HUES6 (cell line): ENCODE results near the gene SGCD.

Source experiments
- H3K27ac ChIP-seq: 2 replicates; pipeline ENCODE4 v1.7.0; 2013; ENCODE audit warnings: low read depth, mild to moderate bottlenecking, low read length, inconsistent platforms
- H3K27me3 ChIP-seq: 2 replicates; pipeline ENCODE4 v1.6.1; 2013; ENCODE audit warnings: low read length; ENCODE audit not compliant: control insufficient read depth, insufficient read depth
- H3K36me3 ChIP-seq: 2 replicates; pipeline ENCODE4 v1.6.1; 2013; ENCODE audit warnings: low read length; ENCODE audit not compliant: control insufficient read depth, insufficient read depth
- H3K4me1 ChIP-seq: 2 replicates; pipeline ENCODE4 v1.6.1; 2013; ENCODE audit warnings: low read length; ENCODE audit not compliant: control insufficient read depth, insufficient read depth
- H3K4me3 ChIP-seq: 2 replicates; pipeline ENCODE4 v1.5.1; 2013; ENCODE audit warnings: low read depth, low read length
- H3K9ac ChIP-seq: one replicate; pipeline ENCODE4 v1.6.1; 2013; ENCODE audit warnings: mild to moderate bottlenecking, low read length
- H3K9me3 ChIP-seq: 2 replicates; pipeline ENCODE4 v1.6.1; 2013; ENCODE audit warnings: low read depth, low read length; ENCODE audit not compliant: control insufficient read depth, insufficient read depth

Gene SGCD

GRCh38 chr5:156361436-156362109 is 34.6 kb downstream of the SGCD start:
- Histone ChIP-seq H3K4me1 (no peaks in the 10 kb centered on the region), H3K36me3 (no peaks in the 10 kb centered on the region), H3K27ac (no peak overlapping the region)

DNA sequence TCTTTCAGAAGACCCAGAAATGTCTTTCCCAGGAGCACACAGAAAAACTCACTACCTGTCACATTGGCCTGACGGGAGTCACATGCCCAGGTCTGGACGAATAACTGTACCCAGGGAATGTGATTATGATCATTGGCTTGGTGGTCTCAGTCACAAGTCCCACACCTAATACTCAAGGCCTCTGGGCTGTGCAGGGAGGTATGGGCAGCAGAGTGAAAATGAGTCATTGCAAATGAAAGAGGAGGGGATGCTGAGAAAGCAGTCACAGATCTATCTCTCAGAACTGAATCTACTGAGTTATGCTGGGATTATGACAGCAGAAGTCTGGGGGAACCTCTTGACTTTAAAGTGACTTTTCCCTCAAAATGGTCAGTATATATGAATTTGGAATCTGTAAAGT is 36.9 kb downstream of the SGCD start:
- Histone ChIP-seq H3K9me3 (no peaks in the 10 kb centered on the region), H3K9ac (no peak overlapping the region), H3K36me3 (no peaks in the 10 kb centered on the region), H3K27me3 (no peaks in the 10 kb centered on the region), H3K27ac (no peak overlapping the region), H3K4me3 (no peak overlapping the region), H3K4me1 (no peaks in the 10 kb centered on the region)

More at GRCh38 chr5:156361436-156362109, 34.6 kb downstream of the SGCD start:
- Histone ChIP-seq H3K9me3 (no peaks in the 10 kb centered on the region), H3K27me3 (no peaks in the 10 kb centered on the region), H3K9ac (no peak overlapping the region), H3K4me3 (no peak overlapping the region)

- Histone ChIP-seq H3K27ac (no peak overlapping the region), H3K4me1 (no peaks in the 10 kb centered on the region), H3K4me3 (no peak overlapping the region), H3K9me3 (no peaks in the 10 kb centered on the region), H3K36me3 (no peaks in the 10 kb centered on the region), H3K9ac (no peak overlapping the region), H3K27me3 (no peaks in the 10 kb centered on the region)
These were observed 39.6 kb downstream of the SGCD start for GRCh38 chr5:156366521-156366920.

- Histone ChIP-seq H3K9me3 (no peaks in the 10 kb centered on the region), H3K4me3 (no peak overlapping the region), H3K36me3 (no peaks in the 10 kb centered on the region), H3K9ac (no peak overlapping the region), H3K4me1 (no peaks in the 10 kb centered on the region), H3K27ac (no peak overlapping the region), H3K27me3 (no peaks in the 10 kb centered on the region)
These were observed 40.6 kb downstream of the SGCD start for GRCh38 chr5:156367597-156367996.

DNA sequence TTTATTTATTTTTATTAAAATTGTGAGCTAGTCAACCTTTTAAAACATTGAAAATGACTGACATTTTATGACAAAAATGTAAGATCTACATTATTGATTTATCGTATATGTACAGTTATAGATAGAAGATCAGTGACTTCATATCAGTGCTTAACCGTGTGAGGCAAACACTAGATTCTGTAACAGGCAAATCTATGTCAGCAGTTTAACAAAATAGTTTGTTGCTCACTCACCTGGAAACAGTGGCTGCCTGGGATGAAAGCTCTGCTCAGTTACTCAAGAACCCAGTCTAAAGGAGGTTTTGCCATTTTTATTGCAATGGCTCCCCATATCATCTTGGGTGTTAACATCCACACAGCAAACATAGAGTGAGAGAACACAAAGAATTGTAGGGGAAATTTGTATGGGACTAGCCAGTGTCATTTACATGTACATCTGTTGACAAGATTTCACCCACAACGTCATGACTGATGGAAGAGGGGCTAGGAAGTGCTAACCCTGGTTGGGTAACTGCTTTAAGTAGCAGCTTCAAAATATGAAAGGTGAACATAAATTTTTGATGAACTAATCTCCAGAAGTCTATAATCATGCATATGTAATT is 49.0 kb downstream of the SGCD start:
- H3K9ac ChIP-seq = no peak overlapping the region
- H3K36me3 ChIP-seq = no peaks in the 10 kb centered on the region
- H3K27me3 ChIP-seq = no peaks in the 10 kb centered on the region
- H3K4me3 ChIP-seq = no peak overlapping the region
- no peaks in the 10 kb centered on the region for H3K9me3 ChIP-seq
- H3K27ac ChIP-seq = no peak overlapping the region
- no peaks in the 10 kb centered on the region for H3K4me1 ChIP-seq

DNA sequence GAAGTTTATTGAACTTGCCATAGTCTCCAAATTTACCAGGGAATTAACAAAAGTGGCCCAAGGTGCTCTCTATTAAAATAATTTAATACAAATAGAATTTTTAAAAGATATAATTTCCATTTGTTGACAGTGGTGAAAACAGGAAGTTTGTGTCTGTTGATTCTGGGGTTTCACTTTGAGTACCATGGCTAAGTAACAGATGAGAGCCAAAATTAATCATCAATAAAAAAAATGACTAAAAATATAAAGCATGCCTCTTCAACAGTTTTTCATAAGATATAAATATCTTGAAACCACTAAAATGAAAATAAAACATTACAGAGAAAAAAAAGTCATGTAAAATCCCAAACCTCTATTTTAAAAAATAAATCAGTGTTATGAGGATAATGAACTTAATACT is 49.8 kb downstream of the SGCD start:
- Histone ChIP-seq H3K9me3 (no peaks in the 10 kb centered on the region), H3K36me3 (no peaks in the 10 kb centered on the region), H3K27ac (no peak overlapping the region), H3K4me3 (no peak overlapping the region), H3K4me1 (no peaks in the 10 kb centered on the region), H3K9ac (no peak overlapping the region), H3K27me3 (no peaks in the 10 kb centered on the region)

DNA sequence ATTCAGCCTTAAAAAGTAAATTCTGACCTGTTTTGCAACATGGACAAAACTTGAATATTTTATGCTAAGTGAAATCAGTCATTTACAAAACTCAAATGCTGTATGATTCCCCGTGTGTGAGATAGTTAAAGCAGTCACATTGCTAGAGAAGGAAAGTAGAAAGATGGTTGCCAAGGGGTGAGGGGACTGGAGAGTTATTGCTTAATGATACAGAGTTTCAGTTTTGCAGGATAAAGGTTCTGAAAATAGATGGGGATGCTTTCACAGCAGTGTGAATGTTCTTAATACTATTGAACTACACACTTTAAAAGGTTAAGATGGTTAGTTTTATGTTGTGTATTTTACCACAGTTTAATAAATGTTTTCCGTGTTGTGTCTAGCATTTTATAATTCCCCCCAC is 51.2 kb downstream of the SGCD start:
- Histone ChIP-seq H3K9ac (no peak overlapping the region), H3K4me1 (no peaks in the 10 kb centered on the region), H3K9me3 (no peaks in the 10 kb centered on the region), H3K36me3 (no peaks in the 10 kb centered on the region), H3K27ac (no peak overlapping the region), H3K4me3 (no peak overlapping the region), H3K27me3 (no peaks in the 10 kb centered on the region)

- no peak overlapping the region for H3K27ac ChIP-seq
- H3K27me3 ChIP-seq = no peaks in the 10 kb centered on the region
- H3K4me3 ChIP-seq = no peak overlapping the region
- no peak overlapping the region for H3K9ac ChIP-seq
- no peaks in the 10 kb centered on the region for H3K36me3 ChIP-seq
- no peaks in the 10 kb centered on the region for H3K4me1 ChIP-seq
- no peaks in the 10 kb centered on the region for H3K9me3 ChIP-seq
These were observed 52.2 kb downstream of the SGCD start for GRCh38 chr5:156379206-156379605.

DNA sequence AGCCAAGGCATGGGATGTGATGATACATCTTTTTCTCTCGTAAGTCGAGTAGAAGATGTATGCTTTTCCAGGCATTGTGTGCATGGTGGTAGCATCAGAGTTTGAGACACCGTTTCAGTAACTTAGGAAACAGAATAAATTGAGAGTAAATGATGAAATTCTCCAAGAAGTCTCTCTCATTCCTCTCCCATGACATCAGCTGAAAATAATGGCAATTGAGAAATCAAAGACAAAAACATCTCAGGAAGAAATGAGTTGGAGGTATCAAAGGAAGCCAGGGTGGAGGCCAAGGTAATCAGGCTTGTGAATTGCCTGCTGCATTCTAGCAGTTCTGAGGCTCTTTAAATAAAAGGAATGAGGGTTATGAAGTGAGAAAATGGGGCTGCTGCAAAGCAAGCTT is 53.9 kb downstream of the SGCD start:
- no peak overlapping the region for H3K27ac ChIP-seq
- no peaks in the 10 kb centered on the region for H3K27me3 ChIP-seq

DNA sequence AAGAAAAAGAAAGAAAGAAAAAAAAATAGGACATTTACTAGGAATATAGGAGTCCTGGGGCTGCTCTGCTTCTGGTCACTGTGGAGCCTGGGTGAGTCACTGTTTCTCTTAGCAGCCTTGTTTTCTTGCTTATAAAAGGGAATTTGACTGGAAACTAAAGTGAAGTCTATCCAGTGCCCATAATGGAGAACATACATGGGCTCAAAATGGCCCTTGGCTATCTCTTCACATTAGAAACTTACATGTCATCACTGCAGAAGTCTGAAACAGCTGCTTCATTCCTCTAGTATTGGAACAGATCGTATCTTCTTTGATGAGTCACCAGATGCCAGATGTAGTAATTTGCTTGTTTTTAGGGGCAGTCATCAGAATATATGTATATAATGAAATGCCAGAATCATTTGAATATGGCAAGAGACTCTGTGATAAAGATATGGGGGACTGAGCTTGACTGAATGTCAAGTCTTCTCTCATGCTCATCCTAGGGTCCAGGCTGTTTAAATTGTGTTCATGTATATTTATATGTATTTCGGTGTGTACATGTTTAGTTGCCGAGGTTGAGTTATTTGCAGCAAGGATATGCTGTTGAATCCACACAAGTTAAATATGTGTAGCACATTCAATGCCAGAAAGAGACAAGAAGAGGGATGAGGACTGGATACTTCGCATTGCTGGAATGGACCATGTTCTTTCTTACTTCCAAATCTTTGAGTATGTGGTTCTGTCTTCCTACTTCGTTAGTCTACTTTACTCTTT is 56.7 kb downstream of the SGCD start:
- Histone ChIP-seq H3K27ac (no peak overlapping the region), H3K36me3 (no peaks in the 10 kb centered on the region)

More for the DNA sequence above, 53.9 kb downstream of the SGCD start:
- Histone ChIP-seq H3K4me3 (no peak overlapping the region), H3K36me3 (no peaks in the 10 kb centered on the region), H3K4me1 (no peaks in the 10 kb centered on the region), H3K9ac (no peak overlapping the region), H3K9me3 (no peaks in the 10 kb centered on the region)

GRCh38 chr5:156385416-156385815 is 58.5 kb downstream of the SGCD start:
- Histone ChIP-seq H3K4me3 (no peak overlapping the region), H3K36me3 (no peaks in the 10 kb centered on the region), H3K27me3 (no peaks in the 10 kb centered on the region), H3K9ac (no peak overlapping the region), H3K27ac (no peak overlapping the region), H3K4me1 (no peaks in the 10 kb centered on the region), H3K9me3 (no peaks in the 10 kb centered on the region)

More for the DNA sequence above, 56.7 kb downstream of the SGCD start:
- H3K4me3 ChIP-seq = no peak overlapping the region
- no peaks in the 10 kb centered on the region for H3K4me1 ChIP-seq
- H3K9me3 ChIP-seq = no peaks in the 10 kb centered on the region
- H3K9ac ChIP-seq = no peak overlapping the region
- H3K27me3 ChIP-seq = no peaks in the 10 kb centered on the region
